Uterus (tissue), 2 donors: ENCODE results near the gene CBFA2T3.

Experiments
- POLR2A ChIP-seq, 2 donors: fragments of 450-650 bp; IDR thresholded peaks; one replicate each; pipeline ENCODE4 v1.6.1; 2016; ENCODE audit warnings: antibody characterized with exemption in 2 of 2, mild to moderate bottlenecking in 1 of 2, moderate library complexity in 1 of 2
- TF ChIP-seq, protein P1 (sequence below), 4 experiments: fragments of 200-600 bp in 2 of 4; fragments of 450-650 bp in 2 of 4; sonication (generic) in 2 of 4; IDR thresholded peaks; one replicate each; pipeline ENCODE4 v1.5.1; 2016 to 2019; ENCODE audit warnings: antibody characterized with exemption in 4 of 4, mild to moderate bottlenecking in 2 of 4, moderate library complexity in 1 of 4

DNA sequence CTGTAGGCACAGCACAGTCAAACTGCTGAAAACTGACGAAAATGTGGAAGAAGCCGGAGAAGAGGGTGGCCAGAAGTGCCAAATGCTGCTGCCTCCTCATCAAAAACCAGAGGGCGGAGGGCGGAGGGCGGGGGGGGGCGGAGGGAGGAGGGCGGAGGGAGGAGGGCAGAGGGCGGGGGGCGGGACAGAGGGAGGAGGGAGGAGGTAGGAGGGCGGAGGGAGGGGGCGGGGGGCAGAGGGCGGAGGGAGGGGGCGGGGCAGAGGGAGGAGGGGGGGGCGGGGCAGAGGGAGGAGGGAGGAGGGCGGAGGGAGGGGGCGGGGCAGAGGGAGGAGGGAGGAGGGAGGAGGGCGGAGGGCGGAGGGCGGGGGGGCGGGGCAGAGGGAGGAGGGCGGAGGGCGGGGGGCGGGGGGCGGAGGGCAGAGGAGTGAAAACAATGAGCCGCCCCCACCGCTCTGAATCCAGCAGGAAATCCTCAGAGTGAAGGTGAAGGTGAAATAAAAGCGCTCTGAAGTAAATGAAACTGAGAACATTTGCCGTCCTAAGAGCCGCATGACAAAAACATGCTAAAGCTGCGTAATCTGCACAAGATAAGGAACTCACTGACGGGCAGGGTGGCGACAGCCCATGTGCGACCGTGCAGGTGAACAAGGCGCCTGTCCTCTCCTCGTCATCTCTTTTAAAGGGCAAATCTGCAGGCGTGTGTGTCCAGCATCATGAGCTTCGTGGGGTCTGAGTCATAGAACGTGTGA lies 22.6 kb upstream of the CBFA2T3 start:
- TF ChIP-seq, protein P1, sequence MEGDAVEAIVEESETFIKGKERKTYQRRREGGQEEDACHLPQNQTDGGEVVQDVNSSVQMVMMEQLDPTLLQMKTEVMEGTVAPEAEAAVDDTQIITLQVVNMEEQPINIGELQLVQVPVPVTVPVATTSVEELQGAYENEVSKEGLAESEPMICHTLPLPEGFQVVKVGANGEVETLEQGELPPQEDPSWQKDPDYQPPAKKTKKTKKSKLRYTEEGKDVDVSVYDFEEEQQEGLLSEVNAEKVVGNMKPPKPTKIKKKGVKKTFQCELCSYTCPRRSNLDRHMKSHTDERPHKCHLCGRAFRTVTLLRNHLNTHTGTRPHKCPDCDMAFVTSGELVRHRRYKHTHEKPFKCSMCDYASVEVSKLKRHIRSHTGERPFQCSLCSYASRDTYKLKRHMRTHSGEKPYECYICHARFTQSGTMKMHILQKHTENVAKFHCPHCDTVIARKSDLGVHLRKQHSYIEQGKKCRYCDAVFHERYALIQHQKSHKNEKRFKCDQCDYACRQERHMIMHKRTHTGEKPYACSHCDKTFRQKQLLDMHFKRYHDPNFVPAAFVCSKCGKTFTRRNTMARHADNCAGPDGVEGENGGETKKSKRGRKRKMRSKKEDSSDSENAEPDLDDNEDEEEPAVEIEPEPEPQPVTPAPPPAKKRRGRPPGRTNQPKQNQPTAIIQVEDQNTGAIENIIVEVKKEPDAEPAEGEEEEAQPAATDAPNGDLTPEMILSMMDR (IDR thresholded peaks at IDR 0.05): no peak
- TF ChIP-seq POLR2A (IDR thresholded peaks at IDR 0.05): no peak
